A673 (cell line): ENCODE measurements around the gene NANS.

Experiments used
- CTCF ChIP-seq: fragments of 300-800, 200-600 bp; sonication (generic); conservative IDR thresholded peaks from 2 replicates; pipeline ENCODE4 v1.5.1; 2017; ENCODE audit warnings: low read depth, mild to moderate bottlenecking, antibody characterized with exemption, low read length, moderate library complexity, mixed read lengths
- EZH2 ChIP-seq: fragments of 200-600 bp; sonication (generic); IDR thresholded peaks from 2 replicates; pipeline ENCODE4 v1.6.1; 2017; ENCODE audit warnings: borderline replicate concordance, low read depth, mild to moderate bottlenecking, mixed read lengths, antibody characterized with exemption, low read length; ENCODE audit not compliant: poor library complexity, severe bottlenecking

GRCh38 chr9:98108531-98109031 lies 52.0 kb downstream of the NANS start:
- no peak for TF ChIP-seq CTCF
- TF ChIP-seq EZH2: no peak
